Mesothelial cell of epicardium (in vitro differentiated cells): ENCODE data around the gene NCOA7. TPM values are rescaled to one million over a fixed set of nuclear protein-coding genes. Genes with fewer than 3 reads are reported as not detected.

Source experiments
- DNase-seq, 2 experiments: peaks; one replicate each; pipeline ENCODE4 v3.0.0; 2021; ENCODE audit warnings: low spot score in 2 of 2; ENCODE audit not compliant: unreplicated experiment in 2 of 2
- H3K27ac Mint-ChIP-seq: 2 replicates; pipeline ENCODE4 v1.8.0; 2021; ENCODE audit warnings: mixed read lengths
- H3K27me3 Mint-ChIP-seq: 2 replicates; pipeline ENCODE4 v1.8.0; 2021; ENCODE audit warnings: low read depth, mixed read lengths
- H3K36me3 Mint-ChIP-seq: 2 replicates; pipeline ENCODE4 v1.8.0; 2021; ENCODE audit warnings: mixed read lengths
- H3K4me1 Mint-ChIP-seq: 2 replicates; pipeline ENCODE4 v1.8.0; 2021; ENCODE audit warnings: mixed read lengths
- H3K4me3 Mint-ChIP-seq: 2 replicates; pipeline ENCODE4 v1.8.0; 2021; ENCODE audit warnings: mild to moderate bottlenecking, moderate library complexity, mixed read lengths
- H3K9me3 Mint-ChIP-seq: 2 replicates; pipeline ENCODE4 v1.8.0; 2021; ENCODE audit warnings: mixed read lengths
- CTCF ChIP-seq: fragments of 200-600 bp; sonication (generic); IDR thresholded peaks from one replicate; pipeline ENCODE4 v1.5.0; 2021; ENCODE audit warnings: antibody characterized with exemption; ENCODE audit not compliant: unreplicated experiment
- total RNA-seq: library from RNA; stranded (reverse); gene quantifications from 3 replicates; pipeline ENCODE4 v1.2.1, GENCODE V29; 2021

Gene NCOA7
- total RNA-seq, 1 donor from 2014 or later: 52.4 TPM

- H3K27ac Mint-ChIP-seq: peak overlapping the region; percentile 75
These were observed 28.1 kb downstream of the NCOA7 start for GRCh38 chr6:125818772-125819260.

GRCh38 chr6:125819535-125820326, 29.0 kb downstream of the NCOA7 start:
- H3K36me3 Mint-ChIP-seq: peaks cover 5% of the 10 kb centered on the region
- H3K27ac Mint-ChIP-seq: no peak overlapping the region
- no peaks in the 10 kb centered on the region for H3K27me3 Mint-ChIP-seq
- H3K4me1 Mint-ChIP-seq: peaks cover 57% of the 10 kb centered on the region
- H3K4me3 Mint-ChIP-seq: no peak overlapping the region
- DNase-seq: no peak
- TF ChIP-seq CTCF: no peak
- H3K9me3 Mint-ChIP-seq: no peaks in the 10 kb centered on the region

More at GRCh38 chr6:125818772-125819260, 28.1 kb downstream of the NCOA7 start:
- Mint-ChIP-seq H3K9me3 (no peaks in the 10 kb centered on the region), H3K4me1 (peaks cover 59% of the 10 kb centered on the region), H3K27me3 (no peaks in the 10 kb centered on the region), H3K4me3 (no peak overlapping the region), H3K36me3 (peaks cover 5% of the 10 kb centered on the region)
- TF ChIP-seq CTCF: no peak
- DNase-seq: no peak

GRCh38 chr6:125821825-125822281, 31.1 kb downstream of the NCOA7 start:
- TF ChIP-seq CTCF: no peak
- Mint-ChIP-seq H3K4me1 (peaks cover 48% of the 10 kb centered on the region), H3K9me3 (peaks cover 4% of the 10 kb centered on the region), H3K4me3 (no peak overlapping the region), H3K36me3 (peaks cover 10% of the 10 kb centered on the region), H3K27ac (peak overlapping the region; percentile 13), H3K27me3 (no peaks in the 10 kb centered on the region)
- DNase-seq: no peak

- H3K9me3 Mint-ChIP-seq: peaks cover 4% of the 10 kb centered on the region
- peaks cover 11% of the 10 kb centered on the region for H3K36me3 Mint-ChIP-seq
- H3K27me3 Mint-ChIP-seq: no peaks in the 10 kb centered on the region
- H3K4me1 Mint-ChIP-seq: peaks cover 42% of the 10 kb centered on the region
- no peak overlapping the region for H3K27ac Mint-ChIP-seq
- DNase-seq: no peak
- H3K4me3 Mint-ChIP-seq: no peak overlapping the region
- no peak for TF ChIP-seq CTCF
These were observed 32.4 kb downstream of the NCOA7 start for GRCh38 chr6:125823180-125823579.

- peaks cover 23% of the 10 kb centered on the region for H3K4me1 Mint-ChIP-seq
- H3K27me3 Mint-ChIP-seq: no peaks in the 10 kb centered on the region
- H3K27ac Mint-ChIP-seq: peak overlapping the region; percentile 68
- no peak for TF ChIP-seq CTCF
- peaks cover 11% of the 10 kb centered on the region for H3K36me3 Mint-ChIP-seq
- DNase-seq: no peak
- peaks cover 4% of the 10 kb centered on the region for H3K9me3 Mint-ChIP-seq
- H3K4me3 Mint-ChIP-seq: no peak overlapping the region
These were observed 34.4 kb downstream of the NCOA7 start for GRCh38 chr6:125824946-125825771.
